Smooth muscle cell of the brain vasculature (primary cell): ENCODE measurements around the gene MLLT10.

Experiments used
- DNase-seq: peaks from one replicate; pipeline ENCODE4 v3.0.0-alpha.2; 2012; ENCODE audit warnings: low read depth, low spot score

The MLLT10 gene

GRCh38 chr10:21769041-21769440 lies 235.0 kb downstream of the MLLT10 start:
- DNase-seq = no peak

- DNase-seq = no peak
Measured at GRCh38 chr10:21771219-21771618, 237.2 kb downstream of the MLLT10 start.

GRCh38 chr10:21776883-21777282 lies 242.9 kb downstream of the MLLT10 start:
- DNase-seq = no peak

GRCh38 chr10:21791276-21791675 lies 257.2 kb downstream of the MLLT10 start:
- DNase-seq = no peak
